ENCODE data around the gene SKA2. TPM values are rescaled to one million over a fixed set of nuclear protein-coding genes. Genes with fewer than 3 reads are reported as not detected.

Gene SKA2
- total RNA-seq, 1 donor from 2014 or later = 37.1 TPM

Small RNA genes lying within 50 kb of the gene (microRNA-seq; reads per million reads assigned to microRNA genes)
- gene MIR301A (ENCODE audit: borderline number of aligned reads) = 143 reads per million, percentile 44 among the genes with 10 or more reads in this experiment
- 1,323 reads per million, percentile 81 among the genes with 10 or more reads in this experiment for gene MIR454 (ENCODE audit: borderline number of aligned reads)

Other genes starting within 250 kb of the SKA2 start
- 19.4 TPM for gene TRIM37, start 48.3 kb downstream of the SKA2 start, total RNA-seq
- 1.1 TPM for gene PRR11, start 560 bp upstream of the SKA2 start, total RNA-seq
- gene SMG8, start 54.8 kb upstream of the SKA2 start, total RNA-seq = 11.3 TPM
- 3.3 TPM for gene GDPD1, start 65.3 kb upstream of the SKA2 start, total RNA-seq
- 38.9 TPM for gene YPEL2, start 176.5 kb upstream of the SKA2 start, total RNA-seq

All from left ventricle myocardium superior (tissue), 1 donor.